PFSK-1 (cell line): ENCODE results near the gene PDE8B.

Experiments used
- FOXP2 ChIP-seq: optimal IDR thresholded peaks from 2 replicates; pipeline ENCODE3; 2011; ENCODE audit warnings: borderline replicate concordance, control low read depth, inconsistent platforms; ENCODE audit not compliant: insufficient read depth; ENCODE audit errors: extremely low read length, extremely low read depth
- POLR2AphosphoS5 ChIP-seq: IDR thresholded peaks from 2 replicates; pipeline ENCODE4 v1.6.1; 2012; ENCODE audit warnings: low read depth, mild to moderate bottlenecking, control low read depth, low read length, moderate library complexity
- SIN3A ChIP-seq: IDR thresholded peaks from 2 replicates; pipeline ENCODE4 v1.6.1; 2012; ENCODE audit warnings: mild to moderate bottlenecking, low read length, moderate library complexity, borderline replicate concordance; ENCODE audit not compliant: insufficient read depth
- TAF1 ChIP-seq: IDR thresholded peaks from 2 replicates; pipeline ENCODE4 v1.6.1; 2012; ENCODE audit warnings: low read length, control low read depth, borderline replicate concordance; ENCODE audit not compliant: insufficient read depth
- TF ChIP-seq, protein P1 (sequence below), 2 experiments: IDR thresholded peaks; 2 replicates each; pipeline versions ENCODE4 v1.6.1 to v1.8.0; 2011 to 2012; ENCODE audit warnings: low read depth in 2 of 2, low read length in 2 of 2, control low read depth in 1 of 2, inconsistent platforms in 1 of 2, mild to moderate bottlenecking in 1 of 2, moderate library complexity in 1 of 2; ENCODE audit not compliant: insufficient read depth in 1 of 2

Gene PDE8B

DNA sequence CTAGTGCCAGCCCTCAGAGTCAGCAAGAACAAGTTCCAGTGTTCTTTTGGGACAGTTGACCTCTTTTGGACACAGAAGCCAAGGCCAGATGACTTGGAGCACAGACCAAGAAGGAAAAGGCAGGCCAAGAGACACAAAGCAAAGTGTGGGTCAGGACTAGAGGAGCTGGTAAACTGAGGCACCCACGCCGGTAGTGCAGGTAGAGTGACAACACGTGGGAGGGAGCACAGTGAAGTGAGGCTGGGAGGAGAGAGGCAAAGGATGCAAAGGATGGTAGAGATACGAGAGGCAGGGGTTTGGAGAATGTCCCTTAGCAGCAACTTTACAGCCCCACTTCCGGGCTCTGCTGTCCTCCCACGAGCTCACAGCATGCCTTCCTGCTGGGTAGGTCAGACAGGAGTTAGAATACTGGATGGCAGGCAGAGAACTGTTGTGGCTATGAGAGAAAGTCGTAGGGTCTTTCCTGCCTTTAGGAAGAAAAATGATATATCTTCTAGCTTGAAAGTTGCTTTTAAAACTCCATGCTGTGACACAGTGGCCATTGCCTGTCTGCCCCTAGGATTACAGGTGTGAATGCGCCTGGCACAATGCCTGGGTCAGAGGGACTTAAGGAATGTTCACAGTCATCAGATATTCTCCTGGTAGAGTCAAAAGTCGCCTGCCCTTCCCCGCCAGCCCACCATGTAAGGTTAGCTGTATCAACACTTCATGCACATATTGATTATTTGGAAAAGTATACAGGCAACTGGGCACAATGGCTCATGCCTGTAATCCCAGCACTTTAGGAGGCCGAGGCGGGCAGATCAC is 97.9 kb downstream of the PDE8B start:
- TF ChIP-seq SIN3A (no peak), POLR2AphosphoS5 (no peak), FOXP2 (no peak)
- TF ChIP-seq, protein P1, sequence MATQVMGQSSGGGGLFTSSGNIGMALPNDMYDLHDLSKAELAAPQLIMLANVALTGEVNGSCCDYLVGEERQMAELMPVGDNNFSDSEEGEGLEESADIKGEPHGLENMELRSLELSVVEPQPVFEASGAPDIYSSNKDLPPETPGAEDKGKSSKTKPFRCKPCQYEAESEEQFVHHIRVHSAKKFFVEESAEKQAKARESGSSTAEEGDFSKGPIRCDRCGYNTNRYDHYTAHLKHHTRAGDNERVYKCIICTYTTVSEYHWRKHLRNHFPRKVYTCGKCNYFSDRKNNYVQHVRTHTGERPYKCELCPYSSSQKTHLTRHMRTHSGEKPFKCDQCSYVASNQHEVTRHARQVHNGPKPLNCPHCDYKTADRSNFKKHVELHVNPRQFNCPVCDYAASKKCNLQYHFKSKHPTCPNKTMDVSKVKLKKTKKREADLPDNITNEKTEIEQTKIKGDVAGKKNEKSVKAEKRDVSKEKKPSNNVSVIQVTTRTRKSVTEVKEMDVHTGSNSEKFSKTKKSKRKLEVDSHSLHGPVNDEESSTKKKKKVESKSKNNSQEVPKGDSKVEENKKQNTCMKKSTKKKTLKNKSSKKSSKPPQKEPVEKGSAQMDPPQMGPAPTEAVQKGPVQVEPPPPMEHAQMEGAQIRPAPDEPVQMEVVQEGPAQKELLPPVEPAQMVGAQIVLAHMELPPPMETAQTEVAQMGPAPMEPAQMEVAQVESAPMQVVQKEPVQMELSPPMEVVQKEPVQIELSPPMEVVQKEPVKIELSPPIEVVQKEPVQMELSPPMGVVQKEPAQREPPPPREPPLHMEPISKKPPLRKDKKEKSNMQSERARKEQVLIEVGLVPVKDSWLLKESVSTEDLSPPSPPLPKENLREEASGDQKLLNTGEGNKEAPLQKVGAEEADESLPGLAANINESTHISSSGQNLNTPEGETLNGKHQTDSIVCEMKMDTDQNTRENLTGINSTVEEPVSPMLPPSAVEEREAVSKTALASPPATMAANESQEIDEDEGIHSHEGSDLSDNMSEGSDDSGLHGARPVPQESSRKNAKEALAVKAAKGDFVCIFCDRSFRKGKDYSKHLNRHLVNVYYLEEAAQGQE (IDR thresholded peaks at IDR 0.05; ENCODE audit: insufficient read depth in 1 of 2, low read depth in 2 of 2, low read length in 2 of 2), result no peak

DNA sequence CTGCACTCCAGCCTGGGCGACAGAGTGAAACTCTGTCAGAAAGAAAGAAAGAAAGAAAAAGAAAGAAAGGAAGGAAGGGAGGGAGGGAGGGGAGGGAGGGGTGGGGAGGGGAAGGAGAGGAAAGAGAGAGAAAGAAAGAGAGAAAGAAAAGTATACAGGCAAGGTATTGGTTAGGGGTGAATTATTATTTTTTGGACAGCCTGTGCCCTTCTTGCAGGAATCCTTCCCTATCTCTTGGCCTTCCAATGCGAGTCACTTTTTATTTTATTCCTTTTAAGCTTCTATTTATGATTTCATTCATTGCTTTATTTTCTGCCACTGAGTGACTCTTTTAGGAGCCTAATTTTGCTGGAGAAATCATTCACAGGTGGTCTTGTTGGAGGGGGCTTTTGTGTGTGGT is 98.7 kb downstream of the PDE8B start:
- TF ChIP-seq POLR2AphosphoS5 (no peak), TAF1 (no peak), SIN3A (no peak), FOXP2 (no peak)
- TF ChIP-seq, protein P1 (IDR thresholded peaks at IDR 0.05; ENCODE audit: insufficient read depth in 1 of 2, low read depth in 2 of 2, low read length in 2 of 2), result no peak

DNA sequence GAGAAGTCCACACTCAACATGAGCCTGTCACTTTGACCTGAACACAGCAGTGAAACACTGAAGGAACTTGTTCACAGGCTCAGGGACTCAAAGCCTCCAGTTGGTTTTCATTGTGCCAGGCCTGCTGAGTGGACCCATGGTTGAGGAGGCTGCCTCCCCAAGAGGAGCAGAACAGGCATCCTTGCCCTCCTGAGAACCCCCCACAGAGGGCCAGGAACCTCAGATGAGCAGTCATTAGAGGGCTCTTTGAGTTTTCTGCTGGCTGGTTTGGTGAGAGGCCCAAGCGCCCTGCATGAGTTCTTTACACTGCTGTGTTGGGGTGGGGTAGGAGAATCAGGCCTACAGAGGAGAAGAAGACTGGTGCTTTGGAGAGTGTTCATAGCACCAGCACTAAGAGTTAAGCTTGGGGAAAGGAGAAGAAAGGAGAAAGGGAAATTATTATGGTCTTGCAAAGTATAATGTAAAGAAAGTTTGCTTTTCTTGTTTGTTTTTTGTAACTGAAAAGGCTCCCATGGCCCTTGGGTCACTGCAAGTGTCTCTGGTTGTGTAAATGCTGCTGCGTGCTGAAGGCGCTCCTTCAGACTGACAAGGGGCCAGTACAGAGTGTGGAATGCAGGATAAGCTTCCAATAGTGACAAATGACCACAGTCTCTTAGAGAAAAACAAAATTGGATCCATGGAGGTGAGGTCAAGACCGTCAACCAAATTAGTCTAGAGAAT is 100.2 kb downstream of the PDE8B start:
- TF ChIP-seq POLR2AphosphoS5, result no peak
- TF ChIP-seq SIN3A, result no peak
- TF ChIP-seq, protein P1 (IDR thresholded peaks at IDR 0.05; ENCODE audit: insufficient read depth in 1 of 2, low read depth in 2 of 2, low read length in 2 of 2), result no peak
- TF ChIP-seq FOXP2, result no peak
- TF ChIP-seq TAF1, result no peak

DNA sequence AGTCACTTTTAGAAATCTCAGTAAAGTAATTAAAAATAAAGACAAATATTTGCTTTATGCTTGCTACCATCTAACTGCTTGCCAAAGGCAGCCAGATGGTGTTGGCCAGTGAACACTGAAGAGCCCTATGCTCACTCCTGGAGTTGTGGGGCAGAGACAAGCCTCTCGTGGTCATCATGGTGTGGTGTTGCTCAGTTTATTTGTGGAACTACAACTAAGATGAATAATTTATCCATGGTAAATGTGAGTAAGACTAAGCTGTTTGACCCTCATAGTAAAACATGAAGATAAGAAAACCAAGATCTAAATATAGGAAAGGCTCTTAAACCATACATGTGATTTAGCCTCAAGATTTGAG is 100.7 kb downstream of the PDE8B start:
- TF ChIP-seq FOXP2 (no peak), POLR2AphosphoS5 (no peak), SIN3A (no peak), TAF1 (no peak)
- TF ChIP-seq, protein P1 (IDR thresholded peaks at IDR 0.05; ENCODE audit: insufficient read depth in 1 of 2, low read depth in 2 of 2, low read length in 2 of 2), result no peak

DNA sequence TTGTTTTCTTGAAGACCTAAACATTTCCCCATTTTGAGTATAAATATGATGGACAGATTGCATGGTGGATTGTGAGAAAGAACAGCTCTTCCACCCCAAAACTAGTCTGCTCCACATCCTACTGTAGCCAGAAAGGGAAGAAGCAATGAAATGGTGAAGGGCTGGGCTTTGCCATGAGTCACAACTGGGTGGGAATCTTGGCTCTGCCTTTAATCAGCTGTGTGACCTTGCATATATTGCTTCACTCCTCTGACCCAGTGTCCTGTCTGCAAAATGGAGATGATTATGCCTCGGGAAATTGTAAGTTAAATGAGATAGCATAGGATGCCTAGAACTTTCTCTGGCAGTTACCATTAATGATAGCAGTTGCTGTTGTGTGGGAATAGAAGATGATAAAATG is 101.9 kb downstream of the PDE8B start:
- TF ChIP-seq TAF1, result no peak
- TF ChIP-seq, protein P1 (IDR thresholded peaks at IDR 0.05; ENCODE audit: insufficient read depth in 1 of 2, low read depth in 2 of 2, low read length in 2 of 2), result no peak
- TF ChIP-seq POLR2AphosphoS5, result no peak
- no peak for TF ChIP-seq FOXP2
- TF ChIP-seq SIN3A, result no peak
